HG03442 (cell line): ENCODE data around the gene HOXD1.

Experiments used
- ATAC-seq: cut with Tn5 transposase; IDR thresholded peaks from one replicate; pipeline ENCODE4 v1.9.1; 2021; ENCODE audit warnings: mild to moderate bottlenecking, moderate library complexity; ENCODE audit not compliant: unreplicated experiment

Gene HOXD1

DNA sequence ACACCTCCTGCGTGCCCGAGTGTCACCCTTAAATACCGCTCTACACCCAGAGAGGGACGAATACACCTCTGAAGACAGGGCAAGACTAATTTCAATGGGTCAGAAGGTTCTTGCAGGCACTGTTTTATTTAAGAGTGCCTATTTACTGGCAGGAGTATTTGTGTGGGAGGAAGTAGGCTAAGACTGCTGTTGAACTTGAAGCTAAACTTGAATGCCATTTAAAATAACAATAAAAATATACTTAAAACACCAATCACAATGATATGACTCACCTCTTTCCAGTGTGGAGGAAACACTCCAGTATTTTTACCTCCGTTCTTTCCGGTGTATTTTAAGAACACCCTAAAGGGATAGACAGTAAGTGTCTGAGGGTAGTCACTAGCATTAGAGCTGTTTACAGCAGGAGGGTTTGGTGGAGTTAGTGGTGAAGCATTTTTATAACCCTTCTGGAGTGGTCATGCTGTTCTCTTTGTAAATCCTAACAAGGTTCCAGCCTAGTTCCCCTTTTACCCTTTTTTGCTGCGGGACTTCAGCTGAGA lies 9.6 kb upstream of the HOXD1 start:
- ATAC-seq = no peak

- ATAC-seq = no peak
Measured at GRCh38 chr2:176181551-176181950, 6.9 kb upstream of the HOXD1 start.

GRCh38 chr2:176182671-176183070 lies 5.8 kb upstream of the HOXD1 start:
- no peak for ATAC-seq

DNA sequence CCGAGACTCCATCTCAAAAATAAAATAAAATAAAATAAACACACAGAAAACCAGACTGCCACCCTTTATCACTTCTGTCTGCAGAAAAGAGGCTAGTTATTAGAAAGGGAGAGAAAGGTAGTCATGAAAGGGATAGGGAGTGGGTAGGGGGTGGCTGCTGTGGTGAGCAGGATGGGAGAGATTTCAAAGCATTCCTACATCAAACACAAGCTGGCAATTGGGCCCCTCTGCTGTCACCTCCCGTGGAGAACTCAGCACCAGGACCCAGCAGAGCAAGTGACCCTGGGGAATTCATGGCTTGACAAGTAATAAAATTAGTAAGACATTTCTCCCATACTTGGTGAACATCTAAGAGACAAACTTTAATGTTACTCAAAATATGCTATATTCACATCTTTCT lies 3.7 kb upstream of the HOXD1 start:
- ATAC-seq = no peak

DNA sequence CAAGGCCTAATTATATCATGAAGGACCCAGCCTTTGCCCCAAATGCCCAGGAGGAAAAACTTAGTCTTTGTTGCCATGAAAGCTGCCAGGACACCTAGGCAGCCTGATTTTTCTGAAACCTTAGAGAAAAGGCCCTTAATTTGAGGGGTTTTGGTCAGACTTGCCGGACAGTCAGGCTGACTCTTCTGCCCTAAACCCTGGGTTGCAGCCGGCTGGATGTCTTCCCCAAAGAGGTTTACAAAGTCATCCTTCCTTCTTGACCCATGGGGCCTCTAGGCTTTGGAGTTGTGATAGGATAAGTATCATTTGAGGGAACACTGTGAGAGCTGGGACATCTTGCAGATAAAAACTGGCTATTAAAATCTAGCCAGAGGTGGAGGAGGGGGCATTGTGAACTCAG lies 2.4 kb upstream of the HOXD1 start:
- no peak for ATAC-seq

DNA sequence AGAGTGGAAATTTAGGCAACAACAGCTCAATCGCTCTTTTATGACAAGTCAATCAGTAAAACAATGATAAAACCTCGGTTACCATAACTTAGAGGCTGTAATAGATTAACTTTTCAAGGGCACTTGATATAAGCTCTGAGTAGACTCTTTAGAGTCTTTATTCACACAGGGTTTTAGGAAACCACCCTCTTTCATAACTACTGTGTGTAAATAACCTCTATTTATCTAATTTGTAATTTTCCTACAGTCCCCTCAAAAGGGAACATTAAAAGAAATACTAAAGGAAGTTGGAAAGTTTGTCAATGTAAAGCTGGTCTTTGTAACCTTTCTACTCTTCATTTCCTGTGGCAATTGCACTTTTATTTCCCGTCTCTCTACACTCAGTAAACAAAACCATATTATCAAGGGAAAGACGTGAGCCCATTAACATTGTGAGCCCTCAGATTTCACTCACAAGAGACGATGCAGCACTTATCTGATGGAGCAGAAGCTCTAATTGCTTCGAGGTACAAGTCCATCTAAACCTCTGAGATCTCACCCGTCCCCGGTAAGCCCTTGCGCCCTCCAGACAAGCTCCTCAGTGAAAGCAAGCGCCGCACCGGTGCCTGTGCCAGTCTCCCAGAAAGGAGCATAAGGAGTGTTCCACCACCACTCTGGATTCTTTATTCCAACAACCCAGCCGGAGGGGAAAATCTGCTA lies 1.1 kb upstream of the HOXD1 start:
- ATAC-seq = no peak

DNA sequence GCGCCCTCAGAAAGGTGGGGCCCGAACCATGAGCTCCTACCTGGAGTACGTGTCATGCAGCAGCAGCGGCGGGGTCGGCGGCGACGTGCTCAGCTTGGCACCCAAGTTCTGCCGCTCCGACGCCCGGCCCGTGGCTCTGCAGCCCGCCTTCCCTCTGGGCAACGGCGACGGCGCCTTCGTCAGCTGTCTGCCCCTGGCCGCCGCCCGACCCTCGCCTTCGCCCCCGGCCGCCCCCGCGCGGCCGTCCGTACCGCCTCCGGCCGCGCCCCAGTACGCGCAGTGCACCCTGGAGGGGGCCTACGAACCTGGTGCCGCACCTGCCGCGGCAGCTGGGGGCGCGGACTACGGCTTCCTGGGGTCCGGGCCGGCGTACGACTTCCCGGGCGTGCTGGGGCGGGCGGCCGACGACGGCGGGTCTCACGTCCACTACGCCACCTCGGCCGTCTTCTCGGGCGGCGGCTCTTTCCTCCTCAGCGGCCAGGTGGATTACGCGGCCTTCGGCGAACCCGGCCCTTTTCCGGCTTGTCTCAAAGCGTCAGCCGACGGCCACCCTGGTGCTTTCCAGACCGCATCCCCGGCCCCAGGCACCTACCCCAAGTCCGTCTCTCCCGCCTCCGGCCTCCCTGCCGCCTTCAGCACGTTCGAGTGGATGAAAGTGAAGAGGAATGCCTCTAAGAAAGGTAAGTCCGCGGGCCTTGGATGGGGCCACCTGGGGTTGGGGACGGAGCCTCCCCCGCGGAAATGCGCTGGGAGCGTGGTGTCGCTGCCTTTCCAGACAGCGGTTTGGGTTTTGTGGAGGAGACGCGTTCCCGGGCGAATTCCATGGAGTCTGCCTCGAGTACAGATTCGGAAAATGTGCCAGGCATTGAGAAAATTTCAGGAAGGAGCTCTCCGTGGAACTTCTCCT lies 559 bp downstream of the HOXD1 start:
- no peak for ATAC-seq

DNA sequence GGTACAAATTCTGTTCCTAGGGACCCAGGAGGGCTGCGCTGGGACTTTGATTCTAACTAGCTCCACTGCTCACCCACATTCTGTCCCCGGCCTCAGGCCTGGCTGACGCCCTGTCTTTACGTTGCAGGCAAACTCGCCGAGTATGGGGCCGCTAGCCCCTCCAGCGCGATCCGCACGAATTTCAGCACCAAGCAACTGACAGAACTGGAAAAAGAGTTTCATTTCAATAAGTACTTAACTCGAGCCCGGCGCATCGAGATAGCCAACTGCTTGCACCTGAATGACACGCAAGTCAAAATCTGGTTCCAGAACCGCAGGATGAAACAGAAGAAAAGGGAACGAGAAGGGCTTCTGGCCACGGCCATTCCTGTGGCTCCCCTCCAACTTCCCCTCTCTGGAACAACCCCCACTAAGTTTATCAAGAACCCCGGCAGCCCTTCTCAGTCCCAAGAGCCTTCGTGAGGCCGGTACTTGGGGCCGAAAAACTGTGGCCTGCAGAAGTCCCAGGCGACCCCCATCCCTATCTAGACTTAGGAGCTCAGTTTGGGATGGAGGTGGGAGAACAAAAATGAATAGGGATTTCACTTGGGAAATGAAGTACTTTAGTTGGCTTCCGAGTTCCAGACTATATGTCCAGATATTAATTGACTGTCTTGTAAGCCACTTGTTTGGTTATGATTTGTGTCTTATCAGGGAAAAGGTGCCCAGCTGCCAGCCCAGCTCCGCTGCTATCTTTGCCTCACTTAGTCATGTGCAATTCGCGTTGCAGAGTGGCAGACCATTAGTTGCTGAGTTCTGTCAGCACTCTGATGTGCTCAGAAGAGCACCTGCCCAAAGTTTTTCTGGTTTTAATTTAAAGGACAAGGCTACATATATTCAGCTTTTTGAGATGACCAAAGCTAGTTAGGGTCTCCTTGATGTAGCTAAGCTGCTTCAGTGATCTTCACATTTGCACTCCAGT lies 1.5 kb downstream of the HOXD1 start:
- no peak for ATAC-seq

DNA sequence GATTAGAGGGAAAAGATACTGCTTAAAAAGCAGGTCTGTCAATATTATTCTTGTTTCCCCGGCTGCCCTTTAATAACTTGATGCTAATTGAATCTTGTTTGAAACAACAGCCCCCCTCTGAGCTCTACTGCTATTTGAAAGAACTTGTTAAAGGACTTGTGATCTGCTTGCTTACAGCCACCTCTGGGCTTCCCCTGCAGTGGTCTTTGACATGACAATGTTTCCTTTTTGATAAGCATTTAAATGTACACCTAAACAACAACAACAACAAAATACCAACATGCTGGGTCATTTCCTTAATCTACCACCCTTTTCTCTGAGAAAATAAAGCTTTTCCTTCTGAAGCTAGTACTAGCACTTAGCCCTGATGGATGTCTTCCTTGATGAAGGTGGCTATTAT lies 3.9 kb downstream of the HOXD1 start:
- no peak for ATAC-seq

- ATAC-seq = no peak
Measured at GRCh38 chr2:176193048-176193447, 4.6 kb downstream of the HOXD1 start.

DNA sequence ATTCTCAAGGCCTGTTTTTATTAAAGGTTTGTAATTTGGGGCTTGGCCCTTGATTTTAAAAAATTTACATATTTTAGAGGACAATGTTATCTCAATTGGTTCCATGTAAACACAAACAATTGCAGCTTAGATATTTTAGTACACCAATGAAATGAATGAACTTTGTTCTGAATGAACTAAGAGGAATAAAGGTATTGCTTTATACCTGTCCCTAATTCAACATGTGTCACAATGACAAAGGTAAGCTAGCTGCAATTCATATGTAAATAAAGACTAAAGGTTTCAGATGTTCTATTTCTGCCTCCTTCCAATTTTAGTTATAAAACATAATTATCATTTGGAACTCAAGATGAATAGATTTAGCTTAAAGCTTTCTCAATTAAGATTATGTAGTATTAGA lies 11.4 kb downstream of the HOXD1 start:
- no peak for ATAC-seq

GRCh38 chr2:176200971-176201370 lies 12.5 kb downstream of the HOXD1 start:
- no peak for ATAC-seq

DNA sequence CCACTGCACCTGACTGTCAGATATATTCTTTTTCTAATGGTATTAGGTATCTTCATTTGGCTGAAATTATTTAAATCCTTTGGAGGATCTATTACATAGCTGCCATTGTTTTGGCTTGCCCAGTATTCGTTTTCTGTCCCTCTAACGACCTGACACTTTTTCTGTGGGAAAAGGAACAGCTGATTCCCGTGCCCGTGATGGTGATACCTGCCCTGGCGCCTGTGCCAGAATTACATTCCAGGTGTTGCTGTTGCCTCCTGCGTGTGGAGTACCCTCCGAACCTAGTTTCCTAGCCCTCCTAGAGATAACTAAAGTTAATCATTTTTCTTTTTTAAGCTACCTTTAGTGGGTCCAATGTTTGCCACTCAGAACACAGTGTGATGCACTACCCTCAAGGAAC lies 14.0 kb downstream of the HOXD1 start:
- no peak for ATAC-seq

DNA sequence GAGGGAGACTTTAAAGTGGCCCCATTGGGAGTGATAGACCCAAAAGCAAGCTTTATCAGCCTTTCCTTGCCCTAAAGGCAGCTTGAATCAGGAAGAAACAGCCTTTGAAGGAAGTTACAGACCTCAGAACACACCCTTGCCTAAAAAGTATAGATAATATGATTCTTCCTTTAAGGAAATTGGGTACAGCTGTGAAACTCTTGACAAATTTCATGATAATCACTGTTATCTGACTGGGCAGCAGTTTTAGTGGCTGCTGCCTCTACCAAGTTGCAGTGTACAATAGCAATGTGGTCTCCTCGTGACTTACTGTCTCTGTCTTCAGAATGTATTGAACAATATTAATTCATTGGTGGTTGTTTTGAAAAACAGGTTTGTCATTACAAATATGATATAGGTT lies 16.7 kb downstream of the HOXD1 start:
- no peak for ATAC-seq

- ATAC-seq = no peak
Measured at GRCh38 chr2:176206136-176206535, 17.7 kb downstream of the HOXD1 start.

GRCh38 chr2:176206682-176207081 lies 18.2 kb downstream of the HOXD1 start:
- no peak for ATAC-seq

DNA sequence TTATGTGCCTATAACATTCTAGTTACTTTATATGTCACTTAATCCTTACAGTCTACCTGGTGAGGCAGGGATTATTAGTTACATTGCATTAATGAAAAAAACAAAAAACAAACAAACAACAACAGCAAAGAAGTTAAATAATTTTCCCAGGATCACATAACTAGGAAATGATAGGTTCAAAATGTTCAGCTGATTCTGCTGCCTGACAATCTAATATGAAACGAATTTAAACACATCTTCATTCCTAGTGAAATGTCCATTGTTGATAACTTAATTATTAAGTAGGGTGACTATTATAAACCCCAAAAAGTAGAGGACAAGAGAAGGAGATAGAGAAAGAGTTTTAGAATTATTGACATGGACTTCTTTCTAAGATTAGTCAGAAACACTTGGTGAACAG lies 22.6 kb downstream of the HOXD1 start:
- no peak for ATAC-seq

DNA sequence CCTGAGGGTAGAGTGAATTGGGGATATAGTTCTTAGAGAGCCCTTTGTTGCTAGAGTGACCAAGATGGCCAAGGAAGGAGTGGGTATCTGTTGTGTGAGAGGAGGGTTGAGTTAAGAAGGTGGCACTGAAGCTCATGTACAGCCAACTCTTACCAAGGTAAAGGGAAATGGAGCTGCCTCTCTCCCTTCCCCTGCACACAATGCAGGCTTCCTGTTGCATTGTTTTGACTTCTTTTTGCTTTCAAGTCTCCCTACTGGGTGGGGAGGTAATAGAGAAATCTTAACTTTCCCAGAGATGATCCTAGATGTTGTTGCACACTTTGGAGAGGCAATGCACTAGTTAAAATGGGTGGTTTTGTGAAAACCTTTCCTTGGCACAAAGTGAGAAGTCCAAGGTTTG lies 23.8 kb downstream of the HOXD1 start:
- no peak for ATAC-seq

DNA sequence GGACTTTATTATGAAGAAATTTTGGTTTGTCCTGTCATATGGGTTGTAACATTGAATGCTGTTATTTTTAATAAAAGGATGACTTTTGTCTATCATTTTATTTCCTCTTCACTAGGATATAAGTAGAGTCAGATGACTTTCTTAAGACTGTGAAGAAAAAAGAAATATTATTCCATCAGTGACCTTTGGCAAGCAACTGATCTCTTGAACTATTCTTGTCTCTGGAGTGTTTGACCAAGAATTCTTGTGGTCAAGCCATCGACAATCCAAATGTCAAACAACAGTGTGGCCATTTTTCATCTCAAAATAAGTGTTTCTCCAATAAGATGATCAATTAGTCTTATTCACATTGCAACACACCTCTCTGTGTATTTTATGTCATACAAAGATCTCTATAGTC lies 24.9 kb downstream of the HOXD1 start:
- ATAC-seq = no peak

GRCh38 chr2:176227874-176228273 lies 39.4 kb downstream of the HOXD1 start:
- ATAC-seq = no peak

- no peak for ATAC-seq
Measured at GRCh38 chr2:176234156-176234555, 45.7 kb downstream of the HOXD1 start.
